8988T (cell line): ENCODE results near the gene OR10J4.
"Not testable (repeated sequence)": the region's sequence is repeated elsewhere in the genome, so short reads cannot be mapped to it uniquely, and the experiment has no call there.

Experiments
- DNase-seq: peaks from one replicate; pipeline ENCODE4 v3.0.0; 2011

The OR10J4 gene

DNA sequence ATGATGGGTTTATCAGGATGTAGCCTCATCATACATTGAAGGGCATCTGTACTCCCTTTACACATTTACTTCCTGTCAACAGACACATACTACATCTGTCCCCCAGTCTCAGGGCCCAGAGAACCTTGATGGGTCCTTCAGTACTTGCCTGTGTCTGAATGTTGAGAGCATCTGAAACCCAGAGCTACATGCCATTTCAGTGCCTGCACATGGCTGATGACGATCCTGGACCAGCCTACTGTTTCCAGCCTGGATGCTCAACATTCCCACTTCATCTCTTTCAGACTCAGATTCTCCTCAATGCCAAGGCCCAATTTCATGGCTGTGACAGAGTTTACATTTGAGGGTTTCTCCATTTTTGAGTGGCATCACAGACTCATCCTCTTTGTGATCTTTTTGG, at the start of gene OR10J4:
TSS of gene OR10J4 (plus strand) at position 301 of the 400 bp plus-strand sequence.
- no peak for DNase-seq

DNA sequence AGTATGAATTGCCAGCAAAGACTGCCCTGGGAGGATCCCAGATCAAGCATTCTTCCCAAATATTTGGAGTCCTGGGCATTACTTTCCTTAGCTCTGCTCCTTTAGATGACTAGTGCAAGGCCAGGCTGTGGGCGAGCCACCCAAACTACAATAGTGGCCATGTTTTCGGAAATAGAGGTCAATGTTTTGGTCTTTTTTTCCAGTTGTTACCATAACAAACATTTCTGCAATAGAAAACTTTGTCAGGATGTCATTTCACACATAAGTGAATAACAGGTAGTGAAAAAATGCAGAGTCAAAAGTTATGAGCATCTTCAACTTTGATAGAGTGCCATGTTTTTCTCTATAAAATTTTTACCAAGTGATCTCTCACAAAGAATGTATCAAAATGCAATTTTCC, 25.2 kb upstream of the OR10J4 start:
- DNase-seq: no peak

DNA sequence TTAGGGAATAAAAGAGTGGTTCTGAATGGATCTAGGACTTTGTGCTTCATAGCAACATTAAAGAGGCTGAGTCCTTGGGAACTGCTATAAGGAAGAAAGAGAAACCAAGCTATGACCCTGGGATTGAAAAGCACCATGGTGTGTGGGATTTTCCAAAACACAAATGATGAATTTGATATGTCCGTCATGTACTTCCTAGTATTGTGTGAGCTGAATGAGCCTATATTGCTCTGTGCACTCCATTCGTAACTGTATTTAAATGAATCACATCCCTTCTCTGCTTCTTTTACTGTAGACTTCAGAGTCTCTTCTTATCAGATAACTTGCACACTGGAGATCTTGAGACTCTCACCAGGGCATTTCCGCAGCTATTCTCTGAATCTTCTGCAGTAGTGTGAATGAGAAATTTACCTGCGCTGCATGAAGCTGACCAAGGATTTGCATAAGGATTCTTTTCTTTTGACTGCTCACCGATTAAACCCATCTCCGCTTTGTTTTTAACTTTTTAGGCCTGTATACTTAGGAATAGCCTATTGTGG, 23.1 kb upstream of the OR10J4 start:
- DNase-seq: no peak

DNA sequence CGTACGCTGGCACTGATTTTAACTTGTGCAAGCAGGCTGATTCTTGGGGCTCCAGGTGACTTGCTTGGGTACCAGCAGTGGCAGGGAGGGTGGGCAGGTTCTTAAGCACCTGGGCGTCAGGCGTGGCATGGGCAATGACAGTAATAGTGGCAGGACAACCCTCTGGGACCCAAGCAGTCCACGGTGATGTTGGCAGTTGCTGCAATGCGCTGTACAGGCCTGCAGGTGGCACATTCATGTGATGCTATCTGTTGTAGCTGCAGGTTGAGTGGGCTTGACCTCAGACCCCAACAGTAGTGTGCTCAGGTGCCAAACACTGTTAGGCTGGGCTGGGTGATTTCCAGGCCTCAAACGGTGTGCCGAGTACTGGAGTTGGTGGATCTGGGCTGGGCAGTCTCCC, 10.2 kb upstream of the OR10J4 start:
- DNase-seq: no peak

DNA sequence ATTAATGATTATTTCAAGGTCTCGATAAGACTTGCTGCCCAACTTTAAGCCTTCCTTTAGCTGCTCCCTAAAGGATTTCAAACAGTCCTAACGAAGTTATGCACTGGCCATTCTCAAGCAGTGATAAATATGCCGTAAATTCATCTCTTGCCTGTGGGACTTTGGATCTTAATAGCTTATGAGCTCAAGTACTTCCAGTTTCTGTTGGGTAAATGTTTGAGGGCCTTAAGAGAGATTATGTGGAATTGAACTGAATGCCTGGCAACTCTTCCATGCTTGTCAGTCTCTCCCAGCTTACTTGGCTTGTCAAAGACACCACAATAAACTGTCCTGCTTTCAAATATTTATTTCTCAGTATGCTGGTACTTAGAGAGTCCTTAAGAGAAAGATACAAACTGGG, 3.5 kb upstream of the OR10J4 start:
- DNase-seq: no peak

DNA sequence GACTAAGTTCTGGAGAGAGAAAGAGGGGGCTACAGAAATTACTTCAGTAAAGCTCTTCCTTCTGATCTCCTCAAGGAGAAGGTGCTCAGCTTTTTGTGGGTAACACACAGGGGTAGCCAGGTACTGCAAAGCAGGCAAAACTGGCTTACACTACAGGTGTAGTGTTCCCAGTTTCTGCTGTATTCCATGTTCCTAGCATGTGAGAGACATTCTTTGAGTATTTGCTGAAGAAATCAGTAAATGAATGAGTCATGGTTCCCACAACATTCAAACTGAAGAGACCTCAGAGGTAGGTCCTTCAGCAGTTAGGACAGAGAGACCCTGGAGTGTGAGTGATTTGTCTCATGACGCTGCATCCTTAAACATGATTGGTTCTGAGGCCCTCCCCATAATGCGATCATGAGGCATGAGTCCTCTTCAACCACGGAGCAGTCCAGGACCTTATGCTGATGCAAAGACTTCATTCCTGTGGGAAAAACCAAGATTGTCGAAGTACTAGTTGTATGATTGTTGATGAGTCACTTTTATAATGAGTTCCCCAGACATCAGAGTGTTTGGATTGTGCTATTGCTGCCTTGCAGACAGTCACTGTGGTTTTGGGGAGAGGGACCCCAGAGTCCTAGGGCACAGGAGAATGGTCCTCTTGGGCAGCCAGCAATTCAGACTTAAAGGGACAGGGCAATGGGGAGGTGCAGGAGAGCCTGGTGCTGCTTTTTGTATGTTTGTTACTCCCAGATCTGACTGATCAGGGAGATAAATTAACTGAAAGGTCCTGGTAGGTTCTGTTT, 2.7 kb upstream of the OR10J4 start:
- no peak for DNase-seq

DNA sequence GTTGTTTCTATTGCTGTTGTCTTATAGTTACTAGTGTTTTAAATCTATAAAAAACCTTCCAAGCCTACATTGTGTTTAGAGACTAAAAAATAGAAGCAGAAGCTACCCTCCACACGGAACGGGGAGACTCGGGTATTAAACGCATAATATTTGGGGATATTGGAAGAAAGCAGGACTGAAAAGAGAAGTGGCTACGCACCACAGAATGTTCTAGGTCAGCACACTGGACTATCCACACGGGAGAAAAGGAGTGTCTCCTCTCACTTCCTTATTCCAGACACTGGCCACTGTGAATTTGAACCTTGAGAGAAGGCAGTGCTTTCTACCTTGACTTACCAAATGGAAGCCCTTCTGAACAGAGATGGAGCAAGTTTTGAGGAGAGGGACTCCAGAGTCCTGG, 1.0 kb upstream of the OR10J4 start:
- no peak for DNase-seq

DNA sequence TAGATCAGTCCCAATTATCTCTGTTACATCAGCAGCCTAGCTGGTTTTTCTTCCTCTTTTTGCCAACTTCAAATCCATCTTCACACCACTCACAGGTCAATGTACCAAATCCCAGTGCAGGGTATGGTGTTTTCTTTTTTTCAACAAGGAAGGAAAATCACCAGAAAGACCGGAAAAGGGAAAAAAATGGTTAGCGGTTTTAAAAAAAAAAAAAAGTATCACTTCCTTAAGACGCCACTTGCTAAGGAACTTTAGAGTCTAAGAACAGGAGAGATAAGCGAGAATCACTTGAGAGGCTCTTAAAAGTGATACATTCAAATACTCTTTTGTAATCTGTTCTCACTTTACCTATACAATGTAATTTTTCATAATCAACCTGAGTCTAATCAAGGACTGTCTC, 4.5 kb downstream of the OR10J4 start:
- no peak for DNase-seq

DNA sequence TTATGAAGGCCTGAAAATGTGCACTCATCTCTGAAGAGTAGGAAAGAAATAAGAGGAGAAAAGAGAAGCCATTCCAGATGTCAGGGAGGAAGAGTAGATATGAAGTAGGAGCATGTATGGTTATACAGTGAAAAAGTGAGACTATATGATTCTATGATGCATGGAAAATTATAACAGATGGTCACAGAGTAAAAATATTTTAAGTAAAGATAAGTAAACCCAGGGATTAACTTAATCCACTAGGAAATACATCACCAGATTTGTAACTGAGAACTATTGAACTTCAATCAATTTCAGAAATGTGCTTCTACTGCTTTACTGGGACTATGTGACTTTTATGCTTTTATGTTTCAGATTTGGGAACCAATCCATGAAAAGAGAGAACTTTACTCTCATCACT, 7.4 kb downstream of the OR10J4 start, which contains the start of gene OR10J1:
TSS of gene OR10J1 (plus strand) at position 301 of the 400 bp plus-strand sequence. CDS start at position 371, 70 bp downstream.
- no peak for DNase-seq

DNA sequence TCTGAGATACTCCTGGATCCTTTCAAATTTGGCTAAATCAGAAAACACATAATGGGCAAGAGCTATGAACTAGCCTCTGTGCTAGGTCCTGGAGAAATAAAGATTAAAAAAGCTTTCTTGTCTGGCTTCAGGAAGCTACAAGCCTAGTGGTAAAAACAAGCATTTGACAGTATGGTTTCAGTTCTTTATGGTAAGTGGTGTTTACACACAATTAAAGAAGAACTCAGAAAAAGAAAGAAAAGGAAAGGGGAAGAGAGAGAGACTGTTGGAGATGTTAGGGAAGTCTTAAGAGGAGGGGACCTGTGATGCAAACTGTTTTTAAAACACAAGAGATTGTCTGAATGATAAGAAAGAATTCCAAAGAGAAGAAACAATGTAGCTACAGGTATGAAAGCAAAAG, 9.4 kb downstream of the OR10J4 start:
- DNase-seq: no peak

DNA sequence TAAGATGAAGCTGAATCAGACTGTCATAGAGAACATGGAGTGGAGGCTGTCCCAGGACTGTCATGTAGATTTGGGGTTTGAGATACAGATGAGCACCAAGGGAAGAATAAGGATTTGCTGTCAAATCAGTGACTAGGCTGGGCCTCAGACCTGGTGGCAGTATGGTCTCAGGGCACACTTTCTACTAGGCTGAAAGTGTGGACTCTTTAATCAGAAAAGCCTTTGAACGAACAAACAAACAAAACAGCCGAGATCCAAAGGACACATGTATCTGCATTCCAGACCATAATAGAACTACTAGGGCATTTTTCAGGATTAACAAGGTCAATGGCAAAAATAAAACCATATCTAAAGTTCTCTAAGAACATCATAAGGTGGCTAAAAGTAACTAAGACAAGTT, 10.4 kb downstream of the OR10J4 start:
- no peak for DNase-seq

DNA sequence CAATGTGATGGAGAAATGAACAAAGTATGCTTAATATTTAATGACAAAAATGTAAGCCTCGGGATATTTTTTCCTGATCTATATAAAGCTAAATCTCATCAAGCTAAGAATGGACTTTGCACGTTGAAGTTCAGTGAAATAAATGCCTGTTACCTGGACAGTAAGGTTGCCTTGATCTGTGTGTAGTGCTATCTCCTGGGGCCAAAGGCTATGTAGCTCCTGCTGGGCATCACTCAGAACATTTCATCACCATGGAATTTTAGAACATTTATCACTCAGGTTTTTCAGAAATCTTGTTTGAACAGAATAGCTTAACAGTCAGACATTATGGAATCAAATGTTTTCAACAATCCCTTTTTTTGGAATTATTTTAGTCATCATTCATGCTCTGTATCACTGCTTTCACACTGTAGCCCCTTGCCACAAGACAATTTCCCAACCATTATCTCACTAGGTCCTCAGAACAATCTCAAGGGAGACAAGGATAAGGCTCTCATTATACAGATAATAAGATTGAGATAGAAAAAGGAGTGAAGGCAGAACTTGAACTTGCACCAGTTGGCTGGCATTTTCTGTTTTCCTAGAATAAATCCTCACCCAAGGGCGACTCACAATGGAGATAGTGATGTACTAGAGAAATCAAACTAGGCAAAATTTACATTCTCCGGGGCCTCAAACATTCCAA, 11.2 kb downstream of the OR10J4 start:
- no peak for DNase-seq

DNA sequence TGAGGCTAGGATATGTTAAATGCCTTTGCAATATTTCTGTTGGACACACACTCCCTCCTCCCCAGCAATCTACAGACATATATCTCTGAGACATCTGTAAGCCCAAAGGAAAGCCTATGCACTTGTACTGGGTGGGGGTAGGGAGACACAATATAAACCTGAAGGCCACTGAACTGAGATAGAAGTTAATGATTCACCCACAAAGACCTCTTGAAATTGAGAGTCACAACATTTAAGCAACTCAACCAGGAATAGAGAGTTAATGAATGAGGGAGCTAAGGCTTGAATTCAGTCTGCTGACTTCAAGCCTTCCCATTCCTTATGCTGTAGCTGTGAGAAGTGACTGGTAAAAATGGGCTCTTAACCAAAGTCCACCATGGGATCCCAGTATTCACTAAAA, 12.5 kb downstream of the OR10J4 start:
- no peak for DNase-seq

DNA sequence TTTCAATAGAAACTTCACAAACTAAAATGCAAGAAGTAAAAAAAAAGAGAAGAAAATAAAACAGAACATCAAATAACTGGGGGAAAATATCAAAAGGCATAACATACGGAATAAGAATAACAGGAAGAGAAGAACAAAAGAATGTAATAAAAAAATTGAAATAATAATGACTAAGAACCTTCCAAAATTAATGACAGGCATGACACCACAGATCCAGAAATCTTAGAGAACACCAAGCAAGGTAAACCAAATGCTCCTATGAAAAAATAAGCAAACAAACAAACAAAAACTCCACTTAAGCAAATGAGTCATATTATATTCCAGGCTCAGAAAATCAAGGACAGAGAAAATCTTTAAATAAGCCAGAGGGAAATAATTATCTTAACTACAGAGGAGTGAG, 16.2 kb downstream of the OR10J4 start:
- DNase-seq: no peak

DNA sequence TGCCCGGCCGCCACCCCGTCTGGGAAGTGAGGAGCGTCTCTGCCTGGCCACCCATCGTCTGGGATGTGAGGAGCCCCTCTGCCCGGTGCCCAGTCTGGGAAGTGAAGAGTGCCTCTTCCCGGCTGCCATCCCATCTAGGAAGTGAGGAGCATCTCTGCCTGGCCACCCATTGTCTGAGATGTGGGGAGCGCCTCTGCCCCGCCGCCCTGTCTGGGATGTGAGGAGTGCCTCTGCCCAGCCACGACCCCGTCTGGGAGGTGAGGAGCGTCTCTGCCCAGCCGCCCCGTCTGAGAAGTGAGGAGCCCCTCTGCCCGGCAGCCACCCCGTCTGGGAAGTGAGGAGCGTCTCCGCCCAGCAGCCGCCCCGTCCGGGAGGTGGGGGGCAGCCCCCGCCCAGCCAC, 17.6 kb downstream of the OR10J4 start:
- not testable (repeated sequence) for DNase-seq

DNA sequence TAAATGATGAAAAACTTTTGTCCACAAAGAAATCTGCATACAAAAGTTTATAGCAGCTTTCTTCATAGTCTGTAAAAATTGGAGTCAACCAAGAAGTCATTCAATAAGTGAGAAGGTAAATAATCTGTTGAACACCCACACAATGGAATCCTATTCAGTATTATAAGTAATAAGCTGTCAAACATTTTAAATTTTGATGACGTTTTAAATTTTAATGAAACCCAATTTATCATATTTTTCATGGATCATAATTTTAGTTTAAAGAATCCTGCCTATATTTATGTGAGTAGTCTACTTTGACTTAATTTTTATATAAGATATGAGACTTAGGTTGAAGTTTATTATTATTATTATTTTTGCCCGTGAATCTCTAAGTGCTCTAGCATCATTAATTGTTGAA, 27.5 kb downstream of the OR10J4 start:
- no peak for DNase-seq

DNA sequence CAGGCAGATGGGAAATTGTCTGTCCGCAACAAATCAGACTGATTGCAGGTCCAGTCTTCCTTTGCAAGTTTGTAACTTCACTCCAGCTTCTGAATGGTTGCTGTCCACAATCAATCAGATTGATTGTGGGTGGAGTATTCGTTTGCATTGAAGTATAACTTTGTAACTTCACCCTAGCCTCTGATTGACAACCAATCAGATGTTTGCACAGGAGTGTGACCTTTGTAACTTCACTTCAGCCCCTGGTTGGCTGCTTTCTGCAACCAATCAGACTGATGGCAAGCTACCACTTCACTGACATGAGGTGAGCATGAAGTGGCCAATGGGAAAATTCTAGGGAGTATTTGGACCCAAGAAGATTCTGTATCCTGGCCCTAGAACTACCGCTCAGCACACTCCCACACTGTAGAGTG, 33.2 kb downstream of the OR10J4 start:
- no peak for DNase-seq

DNA sequence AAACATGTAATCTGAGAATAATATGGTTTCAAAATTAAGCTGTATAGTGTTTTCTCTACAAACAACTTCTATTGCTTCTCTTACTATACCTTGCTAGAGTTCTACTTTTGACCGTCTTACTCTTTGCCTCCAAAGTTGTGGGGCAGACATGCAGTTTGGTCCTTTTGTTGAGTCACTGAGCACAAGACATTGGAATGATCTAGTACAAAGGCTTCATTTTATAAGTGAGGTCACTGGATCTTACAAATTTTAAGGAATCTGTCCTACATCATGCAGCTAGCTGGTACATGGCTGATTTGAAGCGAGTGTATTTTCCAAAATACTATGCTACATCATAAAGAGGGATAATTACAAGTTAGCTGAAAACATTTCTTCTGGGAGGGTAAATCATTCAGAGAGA, 36.3 kb downstream of the OR10J4 start:
- no peak for DNase-seq

DNA sequence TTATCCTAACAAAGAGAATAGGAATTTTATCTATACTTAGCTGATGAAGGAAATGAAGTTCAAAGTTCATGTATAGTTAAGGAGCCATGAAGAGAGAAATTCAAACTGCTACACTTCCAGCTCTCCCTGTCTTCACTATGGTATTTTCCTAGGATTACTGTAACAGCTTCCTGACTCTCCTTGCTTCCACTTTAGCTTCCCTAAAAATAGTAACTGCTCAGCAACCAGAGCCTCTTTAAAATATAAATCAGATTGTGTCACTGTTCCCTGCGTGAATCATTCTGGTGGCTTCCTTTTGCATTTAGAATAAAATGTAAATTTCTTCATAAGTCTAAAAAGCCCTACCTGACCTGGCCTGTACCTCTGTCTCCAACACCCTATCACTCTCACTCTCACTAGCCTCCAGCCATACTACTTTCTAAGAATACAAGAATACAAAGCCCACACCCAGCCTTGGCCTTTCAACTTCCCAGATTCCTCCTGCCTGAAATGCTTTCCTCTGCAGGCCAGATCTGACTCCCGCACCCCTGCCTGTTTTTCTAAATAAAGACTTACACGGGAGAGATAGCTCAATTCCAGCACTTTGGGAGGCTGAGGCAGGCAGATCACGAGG, 38.0 kb downstream of the OR10J4 start:
- no peak for DNase-seq

DNA sequence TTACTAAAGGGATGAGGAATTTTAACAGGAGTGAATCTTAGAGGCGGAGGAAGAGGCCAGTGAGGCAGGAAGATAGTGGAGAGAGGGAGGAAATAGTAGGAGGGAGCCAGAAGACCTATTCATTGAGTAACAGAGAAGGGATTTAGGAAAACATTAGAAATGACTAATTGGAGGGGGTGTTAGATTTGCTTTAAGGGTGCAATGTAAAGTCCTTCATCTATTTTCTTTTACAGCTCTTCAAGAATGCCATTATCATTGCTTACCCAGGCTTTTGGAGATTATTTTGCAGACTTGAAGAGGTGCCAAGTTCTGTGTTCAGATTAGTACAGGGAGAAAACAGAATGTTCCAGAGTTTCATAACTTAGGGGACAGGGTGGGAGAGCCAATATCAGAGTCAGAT, 41.3 kb downstream of the OR10J4 start:
- DNase-seq: no peak

DNA sequence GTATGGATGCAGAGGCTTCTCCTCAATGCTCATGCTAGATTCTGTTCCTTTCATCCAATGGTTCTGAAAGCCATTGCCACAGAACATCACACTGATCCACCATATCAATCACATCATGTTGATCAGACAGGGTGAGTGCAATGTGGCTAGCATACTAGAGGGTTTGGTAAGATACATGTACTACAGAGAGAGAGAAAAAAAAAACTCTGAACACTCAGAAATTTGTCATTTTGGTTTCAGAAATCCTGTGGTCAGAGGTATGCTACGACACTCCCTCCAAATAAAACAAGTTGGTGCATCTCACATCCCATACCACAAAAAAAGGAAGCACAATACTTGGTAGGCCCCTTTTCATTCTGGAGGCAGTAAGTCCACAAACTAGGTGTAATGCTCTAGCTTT, 42.9 kb downstream of the OR10J4 start:
- no peak for DNase-seq
